ENCODE data around the gene UBXN1.
A peak's percentile ranks its signal among the peaks of the same experiment; 100 is the strongest.

The UBXN1 gene, protein sequence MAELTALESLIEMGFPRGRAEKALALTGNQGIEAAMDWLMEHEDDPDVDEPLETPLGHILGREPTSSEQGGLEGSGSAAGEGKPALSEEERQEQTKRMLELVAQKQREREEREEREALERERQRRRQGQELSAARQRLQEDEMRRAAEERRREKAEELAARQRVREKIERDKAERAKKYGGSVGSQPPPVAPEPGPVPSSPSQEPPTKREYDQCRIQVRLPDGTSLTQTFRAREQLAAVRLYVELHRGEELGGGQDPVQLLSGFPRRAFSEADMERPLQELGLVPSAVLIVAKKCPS
- 90.3 to 124 (median 104) reads per million in 3 experiments for total RNA-seq

DNA sequence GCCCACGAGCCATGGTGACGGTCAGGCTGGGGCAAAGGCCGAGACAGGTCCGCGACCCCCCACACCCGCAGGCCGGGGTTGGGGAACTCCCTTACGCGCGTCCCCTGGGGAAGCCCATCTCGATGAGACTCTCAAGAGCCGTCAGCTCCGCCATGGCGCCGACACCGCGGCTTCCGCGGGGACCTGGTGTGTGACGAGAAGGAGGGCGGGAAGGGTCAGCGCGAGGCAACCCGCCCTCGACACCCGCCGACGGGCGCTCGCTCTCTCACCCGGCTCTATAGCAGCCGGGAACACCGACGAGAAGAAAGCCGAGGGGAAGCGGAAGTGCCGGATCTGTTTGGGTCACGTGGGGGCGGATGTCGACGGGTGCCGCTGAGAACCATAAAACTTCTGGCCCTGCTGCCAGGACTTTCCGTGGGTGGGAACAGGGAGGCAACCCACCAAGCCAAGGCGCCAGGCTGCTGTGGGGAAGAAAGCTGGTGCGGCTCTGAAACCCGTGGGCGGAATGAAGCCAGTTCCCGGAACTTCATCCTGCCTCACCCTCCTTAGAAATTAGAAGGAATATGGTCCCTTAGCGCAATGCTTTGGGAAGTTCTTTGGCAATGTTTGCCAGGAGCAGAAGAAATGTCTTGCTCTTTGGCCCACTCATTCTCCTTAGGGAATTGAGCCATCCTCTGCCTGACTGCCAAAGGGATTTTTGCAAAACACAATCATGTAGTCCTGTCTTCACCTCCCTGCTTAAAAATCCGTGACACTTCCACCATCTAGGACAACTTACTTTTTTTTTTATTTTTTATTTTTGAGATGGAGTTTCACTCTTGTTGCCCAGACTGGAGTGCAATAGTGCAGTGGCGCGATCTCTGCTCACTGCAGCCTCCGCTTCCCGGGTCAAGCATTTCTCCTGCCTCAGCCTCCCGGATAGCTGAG is at the start of gene UBXN1:
TSS of gene UBXN1 (minus strand) at position 304 of the 927 bp plus-strand sequence. CDS start at position 154, 150 bp downstream.
- peak; percentile 81 for DNase-seq

DNA sequence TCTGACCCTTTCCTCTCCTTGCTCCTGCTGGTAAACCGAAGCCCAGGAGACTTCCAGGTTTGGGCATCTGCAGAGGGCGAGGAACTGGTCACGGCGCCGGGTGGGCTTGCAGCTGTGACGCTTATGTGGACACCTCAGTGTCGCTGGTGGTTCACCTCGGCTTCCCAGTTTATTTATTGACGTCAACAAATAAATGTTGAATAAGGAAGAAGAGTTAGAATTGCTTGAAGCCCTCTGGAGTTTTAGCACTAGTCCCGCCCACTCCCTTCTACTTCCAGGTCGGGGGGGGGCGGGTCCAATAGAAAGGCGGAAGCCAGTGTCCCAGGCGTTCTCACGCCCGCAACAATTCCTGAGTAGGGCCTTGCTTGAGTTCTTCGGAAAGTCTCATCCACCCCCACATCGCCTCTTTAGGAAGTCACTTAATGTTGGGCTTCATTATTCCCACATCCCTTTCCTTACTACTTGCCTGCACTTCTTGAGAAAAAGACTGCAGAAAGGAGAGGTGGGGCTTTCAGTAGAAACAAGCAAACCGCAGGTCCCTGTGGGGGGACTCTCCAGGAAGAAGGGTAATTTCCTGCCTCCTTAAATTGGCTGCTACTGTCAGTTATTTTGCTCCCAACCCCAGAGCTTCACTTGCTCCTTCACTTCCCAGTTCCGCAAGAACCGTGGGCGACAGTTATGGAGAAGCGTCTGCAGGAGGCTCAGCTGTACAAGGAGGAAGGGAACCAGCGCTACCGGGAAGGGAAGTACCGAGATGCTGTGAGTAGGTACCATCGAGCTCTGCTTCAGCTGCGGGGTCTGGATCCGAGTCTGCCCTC is 49.5 kb upstream of the UBXN1 start, which contains the start of gene TTC9C:
TSS of gene TTC9C (plus strand) at position 316 of the 818 bp plus-strand sequence. CDS start at position 679, 363 bp downstream.
- peak; percentile 83 for DNase-seq

DNA sequence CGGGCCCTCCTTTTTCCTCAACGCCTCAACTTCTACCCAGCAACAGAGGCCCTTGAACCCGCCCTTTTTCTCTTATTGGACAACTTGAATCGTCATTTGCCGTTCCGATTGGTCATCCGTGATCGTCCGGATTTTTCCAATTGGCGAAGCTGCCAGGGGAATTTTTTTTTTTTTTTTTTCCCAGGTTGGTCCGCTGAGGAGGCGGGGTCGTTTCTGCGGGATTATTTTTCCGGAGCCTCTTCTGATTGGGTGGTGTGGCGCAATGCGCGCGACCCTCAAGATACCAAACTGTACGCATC is 48.9 kb upstream of the UBXN1 start:
- DNase-seq, result peak; percentile 94

DNA sequence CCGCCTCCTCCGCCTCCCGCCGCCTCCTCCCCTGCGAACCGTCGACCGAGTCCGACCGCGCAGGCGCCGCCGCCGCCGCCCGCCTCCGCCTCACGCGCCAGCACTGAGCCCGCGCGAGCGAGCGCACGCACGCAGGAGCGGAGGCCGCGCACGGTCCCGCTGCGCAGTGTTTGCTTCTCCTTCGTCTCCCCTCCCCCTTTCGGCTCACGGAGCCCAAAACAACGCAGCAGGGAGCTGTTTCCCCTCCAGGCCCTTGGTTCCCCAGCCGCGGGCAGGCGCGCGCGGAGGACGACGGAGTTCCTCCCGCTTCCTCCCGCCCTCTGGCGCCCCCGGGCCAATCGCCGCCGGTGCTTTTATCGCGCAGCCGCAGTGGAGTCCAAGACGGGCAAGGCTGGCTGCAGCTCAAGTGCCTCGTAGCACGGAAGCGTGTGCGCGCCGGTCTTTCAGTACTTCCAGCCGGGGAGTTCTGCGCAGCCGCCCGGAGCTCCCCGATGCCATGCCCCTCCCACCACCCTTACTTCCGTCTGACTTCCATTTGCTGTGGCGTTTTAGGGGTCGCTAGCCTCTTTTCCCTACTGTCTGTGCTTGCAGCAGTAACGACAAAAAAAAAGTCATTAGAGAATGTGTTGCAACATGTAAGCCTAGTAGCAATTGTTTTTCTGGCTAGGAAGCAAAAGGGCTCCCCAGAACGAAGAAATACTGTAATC is 48.4 kb upstream of the UBXN1 start, which contains the start of gene HNRNPUL2:
TSS of gene HNRNPUL2 (minus strand) at position 293 of the 707 bp plus-strand sequence. CDS start 301 bp downstream, outside the sequence.
- DNase-seq, result peak; percentile 99

DNA sequence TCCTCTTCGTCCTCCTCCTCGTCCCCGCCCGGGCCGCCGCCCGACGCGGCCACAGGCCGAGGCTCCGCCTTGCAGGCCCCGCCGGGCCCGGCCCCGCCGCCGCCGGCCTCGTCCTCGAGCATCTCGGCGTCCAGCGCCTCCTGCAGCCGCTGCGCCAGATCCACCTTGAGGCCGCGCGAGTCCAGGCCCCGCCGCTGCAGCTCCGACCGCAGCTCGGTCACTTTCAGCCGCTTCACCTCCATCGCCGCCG is 48.0 kb upstream of the UBXN1 start:
- no peak for DNase-seq

DNA sequence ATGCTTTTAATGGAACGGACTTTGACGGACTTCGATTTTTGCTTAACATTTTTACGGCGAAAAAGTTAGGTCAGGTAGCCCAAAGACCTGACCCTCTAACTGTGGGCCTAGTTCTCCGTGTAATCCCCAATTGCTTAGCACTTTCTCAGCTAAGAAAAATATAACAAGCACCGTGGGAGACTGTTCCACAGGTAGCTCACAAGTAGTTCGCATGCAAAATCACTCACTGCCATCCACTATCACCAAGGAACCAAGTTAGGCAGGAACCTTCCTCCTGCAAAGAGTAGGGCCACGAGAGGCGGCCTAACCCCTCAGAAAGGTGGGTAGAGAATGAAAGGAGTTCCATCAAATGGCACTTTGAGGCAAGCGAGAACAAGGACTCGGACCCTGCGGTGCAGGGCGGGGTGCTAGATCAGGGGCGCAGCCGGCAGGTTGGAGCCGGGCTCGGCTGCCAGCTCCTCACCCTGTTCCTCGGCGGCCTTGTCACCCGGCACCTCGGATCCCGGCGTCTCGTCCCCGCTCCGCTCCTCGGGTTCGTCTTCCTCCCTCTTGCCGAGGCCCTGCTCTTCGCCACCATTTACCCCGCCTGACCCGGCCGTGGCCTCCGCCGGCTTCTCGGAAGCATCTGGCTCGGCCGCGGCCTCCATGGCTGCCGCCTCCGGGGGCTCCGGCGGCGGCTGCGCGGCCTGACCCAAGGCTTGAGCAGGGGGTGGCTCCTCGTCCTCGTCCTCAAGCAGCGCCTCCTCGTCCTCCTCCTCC is 47.5 kb upstream of the UBXN1 start:
- DNase-seq, result no peak

DNA sequence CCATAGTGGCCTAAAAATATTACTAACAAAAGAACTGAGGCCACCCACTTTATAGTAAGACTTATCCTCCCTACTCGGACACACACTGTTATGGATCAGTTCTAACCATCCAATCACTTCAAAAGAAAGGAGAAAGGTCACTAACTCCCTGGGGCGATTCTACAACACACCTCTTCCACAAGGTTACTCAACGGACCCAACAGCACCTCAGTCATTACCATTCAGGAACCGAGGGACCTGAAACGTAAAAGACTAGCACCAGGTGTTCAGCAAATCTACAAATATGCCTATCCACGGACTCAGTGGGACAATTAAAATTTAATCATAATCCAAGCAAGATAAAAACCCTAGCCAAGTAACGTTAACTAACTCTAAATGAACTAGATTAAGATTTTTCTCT is 46.8 kb upstream of the UBXN1 start:
- DNase-seq, result no peak

DNA sequence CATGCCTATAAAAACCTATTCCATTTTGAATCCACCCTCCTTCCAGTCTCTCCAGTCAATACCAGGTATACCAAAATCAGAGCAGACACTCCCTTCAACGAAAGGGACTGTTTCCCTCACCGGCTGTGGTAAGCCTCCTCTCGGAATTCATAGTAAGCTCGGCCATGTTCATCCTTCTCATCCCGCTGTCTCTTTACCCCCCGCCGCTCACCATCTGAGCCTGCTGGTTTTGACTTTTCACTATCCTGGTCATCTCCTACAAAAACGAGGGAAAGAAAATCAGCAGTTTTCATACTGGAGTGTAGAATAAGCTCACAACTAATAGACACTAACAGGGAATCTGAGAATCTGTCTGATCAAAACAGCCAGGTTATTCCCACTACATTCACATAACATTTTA is 45.3 kb upstream of the UBXN1 start:
- DNase-seq, result no peak

DNA sequence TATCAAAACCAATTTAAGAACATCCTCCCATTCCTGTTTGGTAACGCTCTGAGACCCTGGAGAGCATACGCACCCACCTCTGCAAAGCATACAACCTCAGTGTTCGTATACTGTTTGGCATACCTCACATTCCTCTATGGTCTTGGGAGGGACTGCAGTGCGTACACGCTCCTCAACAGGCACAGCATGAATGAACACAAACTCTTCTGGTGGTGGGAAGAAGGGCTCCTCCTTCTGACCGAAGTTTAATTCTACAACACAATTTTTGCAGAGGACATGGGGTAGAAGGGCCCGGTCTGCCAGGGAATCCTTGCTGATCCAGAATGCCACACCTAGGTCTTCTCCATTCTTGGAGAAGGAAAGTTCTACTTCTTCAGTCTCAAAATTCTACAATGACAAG is 43.1 kb upstream of the UBXN1 start:
- DNase-seq, result no peak

DNA sequence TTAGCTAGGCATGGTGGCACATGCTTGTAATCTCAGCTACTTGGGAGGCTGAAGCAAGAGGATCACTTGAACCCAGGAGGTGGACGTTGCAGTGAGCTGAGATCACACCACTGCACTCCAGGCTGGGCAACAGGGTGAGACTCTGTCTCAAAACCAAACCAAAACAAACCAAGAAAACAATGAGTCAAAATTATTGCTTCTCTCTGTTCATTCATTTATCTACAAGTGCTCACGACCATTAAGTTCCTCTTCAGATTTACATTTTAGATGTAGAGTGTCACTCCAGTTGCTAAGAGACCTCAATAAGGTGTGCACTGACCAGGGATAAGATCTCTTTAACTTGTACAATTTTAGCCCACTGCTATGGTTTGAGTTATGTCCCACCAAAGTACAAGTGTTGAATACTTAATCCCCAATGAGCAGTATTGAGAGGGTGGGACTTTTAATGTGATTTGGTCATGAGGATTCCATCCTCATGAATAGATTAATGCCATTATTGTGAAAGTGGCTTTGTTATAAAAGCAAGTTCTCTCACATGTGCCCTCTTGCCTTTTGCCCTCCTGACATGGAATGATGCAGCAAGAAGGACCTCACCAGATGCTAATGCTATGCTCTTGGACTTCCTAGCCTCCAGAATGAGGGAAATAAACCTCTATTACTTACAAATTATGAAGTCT is 40.6 kb upstream of the UBXN1 start:
- no peak for DNase-seq

DNA sequence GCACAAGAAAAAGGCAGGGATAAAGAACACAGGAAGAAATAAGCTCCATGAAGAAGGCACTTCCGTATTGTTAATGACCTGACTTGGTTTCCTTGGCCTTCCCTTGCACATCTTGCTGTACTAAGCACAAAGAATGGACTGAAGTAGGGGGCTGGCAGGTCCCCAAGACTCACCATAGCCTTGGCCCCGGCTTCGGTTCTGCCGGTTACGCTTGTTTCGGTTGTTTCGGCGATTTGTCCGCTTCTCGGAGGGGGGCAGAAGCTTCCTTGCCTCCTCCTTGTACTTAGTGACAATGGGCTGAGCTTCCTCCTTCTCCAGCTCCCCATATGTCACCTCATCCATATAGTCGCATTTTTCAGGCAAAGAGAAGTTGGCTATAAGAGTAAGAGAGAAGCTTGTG is 37.9 kb upstream of the UBXN1 start:
- DNase-seq, result no peak

DNA sequence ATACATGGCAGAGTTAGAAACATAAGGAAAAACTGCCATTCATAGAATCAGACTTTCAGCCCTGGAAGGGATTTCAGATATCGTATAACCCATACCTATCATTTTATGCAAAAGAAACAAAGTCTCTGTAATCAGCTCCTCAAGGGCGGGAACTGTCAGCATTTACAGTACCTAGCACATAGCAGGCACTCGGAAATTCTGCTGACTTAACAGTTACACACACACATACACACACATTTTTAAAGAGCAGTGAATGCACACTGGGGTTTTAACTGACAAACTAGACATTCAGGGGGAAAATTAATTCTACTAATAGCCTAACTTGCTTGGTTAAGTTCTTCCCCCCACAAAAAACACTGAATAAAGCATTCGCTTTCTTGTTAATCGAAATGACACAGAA is 37.3 kb upstream of the UBXN1 start:
- DNase-seq, result no peak

DNA sequence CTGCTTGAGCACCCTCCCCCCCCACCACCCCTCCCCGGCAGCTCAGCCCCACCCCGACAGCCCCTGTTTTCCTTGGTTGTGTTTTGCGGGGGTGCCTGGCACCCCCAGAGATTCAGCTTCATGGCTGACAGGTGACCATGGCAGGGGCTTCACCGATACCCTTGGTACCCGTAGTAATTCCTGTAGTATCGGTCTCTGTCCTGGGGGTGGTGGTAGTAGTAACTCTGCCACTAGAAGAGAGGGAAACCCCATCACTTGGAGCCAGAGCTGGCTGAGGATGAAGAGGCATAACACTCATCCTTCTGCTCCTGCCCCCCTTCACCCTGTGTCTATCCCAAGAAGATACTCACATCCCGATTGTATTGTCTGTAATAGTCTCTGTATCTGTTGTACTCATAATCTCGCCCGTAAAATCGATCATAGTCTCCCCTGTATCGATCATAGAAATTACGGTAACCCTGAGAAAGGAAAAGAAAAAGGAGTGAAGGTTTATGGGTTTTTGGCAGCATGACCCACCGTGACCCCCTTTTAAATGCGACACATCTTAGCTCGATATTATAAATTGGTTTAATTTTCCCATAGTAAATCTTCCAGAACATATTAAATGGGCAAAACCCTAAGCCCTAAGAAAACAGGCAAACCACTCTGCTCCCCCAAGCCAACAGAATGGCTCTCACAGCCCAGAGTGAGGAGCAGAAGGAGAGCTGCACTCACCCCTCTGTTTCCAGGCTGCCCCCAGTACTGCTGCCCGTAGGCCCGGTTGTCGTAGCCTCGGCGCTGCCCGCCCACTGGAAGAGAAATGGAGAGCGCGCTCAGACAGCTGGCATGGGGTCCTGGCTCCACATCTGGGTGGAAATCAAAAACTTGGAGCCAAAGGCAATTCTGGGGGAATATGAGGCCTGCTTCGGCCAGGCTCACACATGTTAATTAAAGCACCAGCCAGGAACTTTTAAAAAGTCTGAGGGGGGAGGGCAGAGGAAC is 36.6 kb upstream of the UBXN1 start:
- no peak for DNase-seq

DNA sequence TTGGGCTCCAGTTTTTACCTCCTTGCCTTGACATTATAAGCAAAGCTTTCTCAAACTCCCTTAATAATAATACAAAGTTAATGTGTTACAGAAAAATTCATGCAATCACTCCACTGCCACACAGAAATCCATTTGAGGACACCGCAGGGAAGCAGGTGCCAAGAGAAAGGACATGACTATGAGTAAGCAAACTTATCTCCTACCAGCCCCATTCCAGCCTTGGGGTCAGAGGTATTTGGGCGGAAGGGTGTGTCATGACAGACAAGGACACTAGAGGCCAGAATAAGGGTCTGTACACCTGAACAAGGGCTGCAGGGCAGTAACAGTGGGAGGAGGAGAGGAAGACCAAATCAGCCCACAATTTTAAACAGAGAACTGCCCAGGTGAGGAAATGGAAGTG is 34.5 kb upstream of the UBXN1 start:
- DNase-seq, result no peak

DNA sequence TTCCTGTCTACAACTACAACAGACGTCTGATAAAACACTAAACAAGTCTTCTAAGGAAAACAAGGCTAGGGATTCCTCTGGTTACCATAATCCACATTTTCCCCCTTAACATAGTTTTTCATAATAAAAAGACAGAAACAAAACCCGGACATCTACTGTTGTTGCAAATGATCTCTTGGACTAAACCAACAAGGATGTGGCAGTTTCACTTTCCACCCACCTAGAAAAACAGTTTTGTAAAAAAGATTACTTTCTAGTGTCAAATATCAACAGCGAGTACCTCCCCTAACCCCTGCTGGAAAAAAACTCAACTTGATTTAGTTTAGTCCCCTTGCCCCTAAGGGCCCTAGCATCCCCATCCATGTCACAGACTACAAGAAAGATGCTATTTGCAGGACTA is 34.0 kb upstream of the UBXN1 start:
- no peak for DNase-seq

DNA sequence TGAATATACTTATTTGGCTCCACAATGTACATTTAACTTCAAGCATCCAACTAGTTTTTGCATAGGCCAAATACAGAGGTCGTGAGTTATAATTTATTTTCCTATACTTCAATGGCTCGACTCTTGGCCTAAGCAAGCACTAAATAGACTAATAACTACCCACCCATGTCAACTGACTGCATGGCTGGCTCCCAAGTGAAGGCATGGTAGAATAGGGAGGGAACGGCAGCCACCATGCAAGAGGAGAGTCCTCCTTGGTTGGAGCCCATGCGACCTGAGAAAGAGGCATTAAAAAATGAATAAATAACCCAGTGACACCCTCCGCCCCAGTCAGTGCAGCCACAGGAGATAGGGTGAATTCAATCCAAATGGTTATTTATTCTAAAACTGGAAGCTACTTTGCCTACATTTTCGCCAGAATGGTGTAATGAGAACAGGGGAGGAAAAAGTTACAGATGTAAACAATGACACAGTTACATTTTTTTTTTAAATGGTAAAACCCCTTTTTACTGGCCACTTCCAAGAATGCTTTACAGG is 33.5 kb upstream of the UBXN1 start:
- DNase-seq, result no peak

DNA sequence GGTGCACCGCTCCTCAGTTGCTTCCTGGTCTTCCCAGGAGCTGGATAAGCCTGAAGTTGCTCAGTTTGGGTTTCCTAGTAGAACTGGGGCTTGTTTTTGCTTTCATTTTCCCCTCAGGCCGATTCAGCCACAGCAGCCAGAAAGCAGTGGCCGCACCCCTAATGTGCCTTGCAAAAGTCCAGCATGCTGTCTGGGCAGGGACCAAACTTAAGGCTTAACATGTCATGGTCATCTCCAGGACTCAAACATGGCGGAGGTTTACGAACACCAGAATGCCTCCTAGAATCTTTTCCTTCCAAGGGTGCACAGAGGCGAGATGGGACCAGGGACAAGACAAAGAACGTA is 31.1 kb upstream of the UBXN1 start:
- no peak for DNase-seq

DNA sequence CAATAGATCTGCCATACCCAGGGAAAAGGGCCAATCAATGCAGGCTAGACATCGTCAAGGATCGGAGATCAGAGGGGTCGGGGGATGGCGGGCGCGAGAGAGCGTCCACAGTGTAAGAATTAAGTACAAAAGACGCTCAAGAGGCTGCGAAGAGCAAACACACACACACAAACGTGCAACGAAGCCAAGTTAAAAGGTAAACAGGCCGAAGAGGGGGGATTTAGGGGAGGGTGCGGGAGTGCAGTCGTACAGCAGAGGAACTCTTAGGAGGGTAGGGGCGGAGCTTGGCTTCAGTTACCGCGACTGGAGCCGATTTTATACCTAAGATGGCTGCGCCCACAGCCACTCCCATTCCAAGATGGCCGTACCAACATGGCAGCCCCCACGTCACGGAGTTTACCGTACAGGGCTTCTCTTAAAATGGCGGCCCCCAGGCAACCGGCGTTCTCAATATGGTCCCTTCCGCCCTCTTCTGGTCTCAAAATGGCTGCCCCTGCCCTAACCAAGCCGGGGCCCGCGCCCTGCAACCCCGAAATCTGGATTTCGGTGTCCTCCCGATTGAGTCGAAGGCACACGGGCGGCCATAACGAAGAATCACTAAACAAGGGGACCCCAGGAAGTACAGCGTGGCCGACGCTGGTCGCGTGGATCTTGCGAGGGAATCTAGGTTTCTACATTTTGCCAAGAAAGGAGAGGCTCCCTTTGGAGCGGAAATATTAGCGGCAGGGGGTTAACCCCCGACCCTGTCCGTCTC is 30.6 kb upstream of the UBXN1 start:
- DNase-seq, result peak; percentile 97

DNA sequence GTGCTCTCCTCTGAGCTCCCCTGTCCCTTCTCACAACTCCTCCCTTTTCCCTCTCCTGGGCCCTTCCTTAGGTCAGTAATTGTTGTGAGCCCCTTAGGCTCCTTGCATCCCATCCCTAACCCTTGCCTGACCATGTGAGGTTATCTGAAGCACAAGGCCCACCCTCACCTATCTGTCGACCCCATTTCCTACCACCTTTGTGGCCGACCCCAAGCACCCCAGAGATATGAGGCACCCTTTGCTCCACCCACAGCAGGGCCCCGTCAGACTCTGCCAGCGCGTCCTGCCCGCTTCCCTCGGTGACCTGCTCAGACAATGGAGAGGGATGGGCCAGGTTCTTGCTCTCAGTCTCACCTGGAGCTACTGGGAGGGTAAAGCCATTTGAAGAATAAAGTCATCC is 29.9 kb upstream of the UBXN1 start:
- DNase-seq, result no peak
